Measurements from ENCODE around the gene KRTAP12-2. TPM values are rescaled to one million over a fixed set of nuclear protein-coding genes. Genes with fewer than 3 reads are reported as not detected.

Gene KRTAP12-2
- total RNA-seq, 2 donors from 2014 or later, result not detected

DNA sequence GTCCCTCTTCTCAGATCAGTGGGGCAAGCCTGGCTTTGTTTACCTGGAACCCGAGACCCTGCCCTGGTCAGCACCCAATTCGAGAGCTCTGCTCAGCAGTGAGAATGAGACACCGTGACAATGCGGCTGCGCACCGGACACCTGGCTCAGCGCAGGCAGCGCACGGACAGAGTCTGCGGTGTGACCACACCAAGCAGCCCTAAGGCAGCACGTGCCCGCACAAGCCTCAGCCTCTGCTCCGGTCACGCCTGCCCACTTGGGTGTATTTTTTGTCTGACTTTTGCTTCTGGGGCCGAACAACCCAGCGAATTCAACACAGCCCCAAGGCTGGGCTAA lies 50.2 kb downstream of the KRTAP12-2 start:
- no peak overlapping the region for H3K4me3 Mint-ChIP-seq
- peaks cover 26% of the 10 kb centered on the region for H3K4me1 Mint-ChIP-seq (ENCODE audit: low read depth)
- no peak for ATAC-seq (replicated peaks in 1 of 2)
- peaks cover 22 to 28% of the 10 kb centered on the region in 2 donors for H3K36me3 Mint-ChIP-seq (ENCODE audit: insufficient read depth in 2 of 2)
- H3K9me3 Mint-ChIP-seq, result peaks cover 19% of the 10 kb centered on the region in 2 donors
- DNase-seq, result no peak
- H3K27me3 Mint-ChIP-seq (ENCODE audit: low read depth), result no peaks in the 10 kb centered on the region
- H3K27ac Mint-ChIP-seq, result no peak overlapping the region

Other genes with a start within 250 kb of the KRTAP12-2 start
- 1 to 10 TPM; 2.8 to 3.8 TPM for gene LRRC3, start 211.4 kb downstream of the KRTAP12-2 start, total RNA-seq
- not detected for gene KRTAP10-1, start 126.7 kb downstream of the KRTAP12-2 start, total RNA-seq
- not detected for gene KRTAP10-2, start 115.4 kb downstream of the KRTAP12-2 start, total RNA-seq
- not detected for gene KRTAP10-3, start 108.1 kb downstream of the KRTAP12-2 start, total RNA-seq
- gene KRTAP10-4, start 93.2 kb downstream of the KRTAP12-2 start, total RNA-seq, result not detected
- gene KRTAP10-5, start 86.3 kb downstream of the KRTAP12-2 start, total RNA-seq, result not detected
- not detected for gene KRTAP10-6, start 74.4 kb downstream of the KRTAP12-2 start, total RNA-seq
- not detected for gene KRTAP10-7, start 66.3 kb downstream of the KRTAP12-2 start, total RNA-seq
- not detected for gene KRTAP10-8, start 54.8 kb downstream of the KRTAP12-2 start, total RNA-seq
- gene KRTAP10-9, start 39.8 kb downstream of the KRTAP12-2 start, total RNA-seq, result not detected
- gene KRTAP10-10, start 29.6 kb downstream of the KRTAP12-2 start, total RNA-seq, result not detected
- gene KRTAP10-11, start 20.5 kb downstream of the KRTAP12-2 start, total RNA-seq, result not detected
- gene KRTAP12-4, start 12.3 kb downstream of the KRTAP12-2 start, total RNA-seq, result not detected
- gene KRTAP12-3, start 9.0 kb downstream of the KRTAP12-2 start, total RNA-seq, result not detected
- gene KRTAP12-1, start 15.2 kb upstream of the KRTAP12-2 start, total RNA-seq, result not detected
- gene KRTAP10-12, start 30.2 kb upstream of the KRTAP12-2 start, total RNA-seq, result not detected
- not detected for gene TSPEAR, start 44.6 kb upstream of the KRTAP12-2 start, total RNA-seq
- gene UBE2G2, start 134.9 kb upstream of the KRTAP12-2 start, total RNA-seq, result 10 to 100 TPM; 85.2 to 95.6 TPM
- 10 to 100 TPM; 60.1 to 67.8 TPM for gene SUMO3, start 151.1 kb upstream of the KRTAP12-2 start, total RNA-seq
- gene PTTG1IP, start 206.8 kb upstream of the KRTAP12-2 start, total RNA-seq, result 10 to 100 TPM; 63.9 to 70.5 TPM